ENCODE results near the gene TMCO2.

Gene TMCO2

DNA sequence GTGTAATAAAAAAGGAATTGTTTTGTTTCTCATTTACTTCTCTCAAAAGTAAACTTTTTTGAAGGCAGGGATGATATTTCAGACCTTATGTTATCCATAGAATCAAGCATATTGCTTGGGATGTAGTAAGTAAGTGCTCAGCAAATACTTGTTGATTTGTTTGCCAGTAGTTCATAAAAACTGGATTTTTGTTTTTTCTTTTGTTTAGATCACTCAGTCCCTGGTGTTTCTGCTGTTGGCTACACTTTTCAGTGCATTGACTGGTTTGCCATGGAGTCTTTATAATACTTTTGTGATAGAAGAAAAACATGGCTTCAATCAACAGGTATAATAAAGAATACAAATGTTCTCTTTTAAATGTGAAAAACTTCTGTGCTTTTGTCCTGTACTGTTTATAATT, 20.5 kb downstream of the TMCO2 start:
- no peak for DNase-seq (ENCODE audit: low read depth)
- TF ChIP-seq, protein P1, sequence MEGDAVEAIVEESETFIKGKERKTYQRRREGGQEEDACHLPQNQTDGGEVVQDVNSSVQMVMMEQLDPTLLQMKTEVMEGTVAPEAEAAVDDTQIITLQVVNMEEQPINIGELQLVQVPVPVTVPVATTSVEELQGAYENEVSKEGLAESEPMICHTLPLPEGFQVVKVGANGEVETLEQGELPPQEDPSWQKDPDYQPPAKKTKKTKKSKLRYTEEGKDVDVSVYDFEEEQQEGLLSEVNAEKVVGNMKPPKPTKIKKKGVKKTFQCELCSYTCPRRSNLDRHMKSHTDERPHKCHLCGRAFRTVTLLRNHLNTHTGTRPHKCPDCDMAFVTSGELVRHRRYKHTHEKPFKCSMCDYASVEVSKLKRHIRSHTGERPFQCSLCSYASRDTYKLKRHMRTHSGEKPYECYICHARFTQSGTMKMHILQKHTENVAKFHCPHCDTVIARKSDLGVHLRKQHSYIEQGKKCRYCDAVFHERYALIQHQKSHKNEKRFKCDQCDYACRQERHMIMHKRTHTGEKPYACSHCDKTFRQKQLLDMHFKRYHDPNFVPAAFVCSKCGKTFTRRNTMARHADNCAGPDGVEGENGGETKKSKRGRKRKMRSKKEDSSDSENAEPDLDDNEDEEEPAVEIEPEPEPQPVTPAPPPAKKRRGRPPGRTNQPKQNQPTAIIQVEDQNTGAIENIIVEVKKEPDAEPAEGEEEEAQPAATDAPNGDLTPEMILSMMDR (IDR thresholded peaks at IDR 0.05; ENCODE audit: low read depth, low read length), result no peak
- no peak for TF ChIP-seq POLR2A (IDR thresholded peaks at IDR 0.05; ENCODE audit: extremely low read depth, insufficient read length)
- TF ChIP-seq, protein P2, sequence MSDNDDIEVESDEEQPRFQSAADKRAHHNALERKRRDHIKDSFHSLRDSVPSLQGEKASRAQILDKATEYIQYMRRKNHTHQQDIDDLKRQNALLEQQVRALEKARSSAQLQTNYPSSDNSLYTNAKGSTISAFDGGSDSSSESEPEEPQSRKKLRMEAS (IDR thresholded peaks at IDR 0.05; ENCODE audit: low read depth, low read length), result no peak
- no peak for TF ChIP-seq MYC (IDR thresholded peaks at IDR 0.05; ENCODE audit: low read depth, low read length)
- no peak overlapping the region for H3K4me3 ChIP-seq (ENCODE audit: low read depth, low read length)

DNA sequence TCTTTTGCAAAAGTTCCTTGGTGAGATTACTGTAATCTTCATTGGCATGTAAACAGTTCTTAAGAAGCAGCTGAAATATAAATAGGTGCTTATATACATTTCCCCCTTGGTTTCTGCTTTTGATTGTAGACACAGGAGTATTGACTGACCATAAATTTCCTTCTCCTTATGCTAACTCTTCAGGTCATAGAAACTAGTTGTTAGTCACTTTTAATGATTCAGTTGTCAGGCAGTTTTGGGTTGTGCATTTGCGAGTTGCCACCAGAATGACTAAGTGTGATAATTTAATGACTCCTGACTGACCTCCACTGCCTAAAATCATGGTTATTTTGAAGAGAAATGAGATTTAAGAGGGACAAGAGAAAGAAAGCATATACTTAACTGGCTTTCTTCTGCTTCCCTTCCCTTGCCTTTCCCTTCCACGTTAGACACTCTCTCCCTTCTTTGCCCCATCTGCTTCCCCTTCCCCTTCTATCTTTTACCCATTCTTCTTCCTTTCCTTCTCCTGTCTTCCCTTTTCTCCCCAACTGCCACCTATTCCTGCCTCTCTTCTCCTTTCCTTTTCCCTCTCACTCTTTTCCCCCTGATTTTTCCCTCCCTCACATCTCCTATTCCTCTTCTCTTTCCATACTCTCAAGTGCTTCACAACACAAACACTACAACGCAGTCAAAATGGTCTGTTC, 22.6 kb downstream of the TMCO2 start:
- no peak overlapping the region for H3K4me3 ChIP-seq (ENCODE audit: low read depth, low read length)
- no peak for DNase-seq (ENCODE audit: low read depth)
- TF ChIP-seq, protein P2 (IDR thresholded peaks at IDR 0.05; ENCODE audit: low read depth, low read length), result no peak
- no peak for TF ChIP-seq MYC (IDR thresholded peaks at IDR 0.05; ENCODE audit: low read depth, low read length)
- TF ChIP-seq, protein P1 (IDR thresholded peaks at IDR 0.05; ENCODE audit: low read depth, low read length), result no peak
- no peak for TF ChIP-seq POLR2A (IDR thresholded peaks at IDR 0.05; ENCODE audit: extremely low read depth, insufficient read length)

DNA sequence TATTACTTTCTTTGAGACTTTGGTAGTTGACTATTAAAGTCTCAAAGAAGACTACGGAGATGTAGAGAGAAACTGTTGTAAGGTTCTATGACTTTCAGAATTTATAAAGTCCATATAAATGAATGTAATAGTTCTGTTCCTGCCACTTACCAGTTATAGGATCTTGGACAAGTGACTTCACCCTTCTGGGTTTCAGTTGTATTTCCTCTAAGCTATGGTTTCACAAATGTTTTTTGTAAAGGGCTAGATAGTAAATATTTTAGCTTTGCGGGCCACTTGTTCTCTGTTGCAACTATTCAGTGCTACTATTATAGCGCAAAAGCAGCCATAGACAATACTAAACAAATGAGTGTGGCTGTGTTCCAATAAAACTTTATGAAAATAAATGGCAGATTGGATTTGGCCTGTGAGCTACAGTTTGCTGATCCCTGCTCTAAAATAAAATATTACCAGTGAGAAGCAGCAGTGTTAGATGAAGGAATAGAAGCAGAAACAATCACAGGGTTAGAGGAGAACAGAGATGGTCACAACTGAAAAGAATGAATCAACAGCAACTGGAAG, 25.0 kb downstream of the TMCO2 start:
- no peak for DNase-seq (ENCODE audit: low read depth)
- no peak for TF ChIP-seq POLR2A (IDR thresholded peaks at IDR 0.05; ENCODE audit: extremely low read depth, insufficient read length)
- no peak overlapping the region for H3K4me3 ChIP-seq (ENCODE audit: low read depth, low read length)

DNA sequence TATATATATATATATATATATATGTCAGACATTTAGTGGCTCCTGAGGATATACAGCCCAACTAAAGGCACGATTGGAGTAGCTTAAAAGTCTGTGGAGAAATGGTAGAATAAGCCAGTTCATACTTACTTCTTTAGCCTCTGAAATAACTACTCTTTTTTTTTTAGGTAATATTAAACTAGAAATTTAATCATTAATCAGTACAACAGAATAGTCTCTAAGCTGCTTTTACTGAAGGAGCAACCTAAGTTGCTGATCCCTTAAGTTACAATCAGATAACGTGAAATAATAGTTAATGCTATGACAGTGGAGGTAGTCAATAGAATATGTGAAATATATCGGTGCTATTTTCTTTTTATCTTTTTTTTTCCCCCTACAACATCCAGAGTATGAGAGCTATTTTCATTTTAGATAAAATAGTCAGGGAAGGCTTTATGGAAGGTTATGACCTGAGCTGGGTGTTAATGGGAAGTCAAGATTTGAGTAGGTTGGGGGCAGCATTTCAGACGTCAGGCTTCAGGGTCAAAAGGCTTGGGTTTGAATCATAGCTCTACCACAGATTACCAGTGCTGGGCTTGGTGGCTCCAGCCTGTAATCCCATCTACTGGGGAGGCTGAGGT, 25.9 kb downstream of the TMCO2 start:
- TF ChIP-seq POLR2A (IDR thresholded peaks at IDR 0.05; ENCODE audit: extremely low read depth, insufficient read length) (no peak), MYC (IDR thresholded peaks at IDR 0.05; ENCODE audit: low read depth, low read length) (no peak)
- TF ChIP-seq, protein P2 (IDR thresholded peaks at IDR 0.05; ENCODE audit: low read depth, low read length), result no peak
- TF ChIP-seq, protein P1 (IDR thresholded peaks at IDR 0.05; ENCODE audit: low read depth, low read length), result no peak
- no peak for DNase-seq (ENCODE audit: low read depth)
- H3K4me3 ChIP-seq (ENCODE audit: low read depth, low read length), result no peak overlapping the region

DNA sequence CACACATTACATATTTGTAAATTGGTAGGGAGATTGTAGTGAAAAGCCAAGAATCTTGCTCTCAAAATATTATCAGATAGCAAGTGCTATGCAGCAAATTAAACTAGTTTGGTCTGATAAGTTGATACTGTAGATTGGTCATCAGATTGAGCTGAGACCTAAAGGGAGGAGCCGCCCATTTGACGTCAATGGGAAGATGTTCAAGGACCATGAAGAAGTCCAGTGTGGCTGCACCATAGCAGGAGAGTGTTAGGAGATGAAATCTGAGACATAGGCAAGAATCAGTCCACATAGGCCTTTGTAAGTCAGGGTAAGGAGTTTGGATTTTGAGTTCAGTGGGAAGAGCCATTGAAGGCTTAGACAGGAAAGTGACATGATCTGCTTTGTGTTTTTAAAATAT, 26.6 kb downstream of the TMCO2 start:
- no peak overlapping the region for H3K4me3 ChIP-seq (ENCODE audit: low read depth, low read length)
- TF ChIP-seq, protein P1 (IDR thresholded peaks at IDR 0.05; ENCODE audit: low read depth, low read length), result no peak
- TF ChIP-seq, protein P2 (IDR thresholded peaks at IDR 0.05; ENCODE audit: low read depth, low read length), result no peak
- TF ChIP-seq MYC (IDR thresholded peaks at IDR 0.05; ENCODE audit: low read depth, low read length) (no peak), POLR2A (IDR thresholded peaks at IDR 0.05; ENCODE audit: extremely low read depth, insufficient read length) (no peak)
- DNase-seq (ENCODE audit: low read depth), result no peak

DNA sequence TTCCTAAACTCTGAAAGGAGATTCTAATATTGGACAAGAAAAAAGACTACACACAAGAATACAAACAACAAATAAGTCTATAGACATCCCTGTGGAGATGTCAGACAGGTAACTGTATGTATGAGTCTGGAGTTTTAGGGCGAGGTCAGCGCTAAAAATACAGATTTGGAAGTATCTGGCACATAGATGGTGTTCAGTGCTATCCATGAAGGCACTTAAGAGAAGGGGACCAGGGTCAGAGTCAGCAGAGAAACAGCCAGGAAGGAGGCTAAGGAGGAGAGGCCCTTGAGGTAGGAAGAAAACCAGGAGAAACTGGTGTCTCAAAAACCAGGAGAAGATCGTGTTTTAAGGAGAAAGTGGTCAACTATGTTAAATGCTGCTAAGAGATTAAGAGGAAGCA, 28.4 kb downstream of the TMCO2 start:
- DNase-seq (ENCODE audit: low read depth), result no peak
- H3K4me3 ChIP-seq (ENCODE audit: low read depth, low read length), result no peak overlapping the region
- TF ChIP-seq, protein P1 (IDR thresholded peaks at IDR 0.05; ENCODE audit: low read depth, low read length), result no peak
- TF ChIP-seq POLR2A (IDR thresholded peaks at IDR 0.05; ENCODE audit: extremely low read depth, insufficient read length), result no peak
- no peak for TF ChIP-seq MYC (IDR thresholded peaks at IDR 0.05; ENCODE audit: low read depth, low read length)
- TF ChIP-seq, protein P2 (IDR thresholded peaks at IDR 0.05; ENCODE audit: low read depth, low read length), result no peak
